NT2/D1 (cell line): ENCODE measurements around the gene HTT.

ENCODE experiments used
- SUZ12 ChIP-seq: IDR thresholded peaks from 2 replicates; pipeline ENCODE4 v1.6.1; 2011; ENCODE audit not compliant: insufficient read length, insufficient read depth; ENCODE audit errors: extremely low read depth
- YY1 ChIP-seq: IDR thresholded peaks from 2 replicates; pipeline ENCODE4 v1.6.1; 2011; ENCODE audit not compliant: insufficient read length, insufficient read depth

DNA sequence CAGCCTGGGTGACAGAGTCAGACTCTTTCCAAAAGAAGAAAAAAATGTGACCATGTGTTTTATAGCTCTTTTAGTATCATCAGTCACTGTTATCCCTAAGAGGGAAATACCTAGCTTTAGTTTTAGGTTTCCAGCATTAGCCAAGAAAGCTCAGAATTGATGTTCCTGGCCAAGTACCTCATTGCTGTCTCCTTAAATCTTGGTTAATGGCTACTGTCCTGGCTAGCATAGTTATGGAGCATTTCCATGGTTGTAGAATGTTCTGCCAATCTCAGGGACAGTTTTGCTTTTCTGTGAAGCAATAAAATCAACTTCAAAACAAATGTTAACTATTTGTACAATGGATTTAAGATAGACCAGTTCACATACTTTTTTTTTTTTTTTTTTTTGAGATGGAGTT, 74.4 kb downstream of the HTT start:
- TF ChIP-seq SUZ12: no peak
- no peak for TF ChIP-seq YY1
